ENCODE measurements around the gene AKT3.

Gene AKT3

GRCh38 chr1:243487036-243487648, 362.9 kb downstream of the AKT3 start:
- TF ChIP-seq CTCF (IDR thresholded peaks at IDR 0.05; ENCODE audit: low read depth, low read length) = no peak
- no peak for DNase-seq (ENCODE audit: extremely low read depth, low read depth)

GRCh38 chr1:243483952-243484351, 366.1 kb downstream of the AKT3 start:
- no peak for TF ChIP-seq CTCF (IDR thresholded peaks at IDR 0.05; ENCODE audit: low read depth, low read length)
- DNase-seq (ENCODE audit: extremely low read depth, low read depth) = no peak

- no peak for DNase-seq (ENCODE audit: extremely low read depth, low read depth)
Observed at GRCh38 chr1:243483071-243483771, 366.8 kb downstream of the AKT3 start.

GRCh38 chr1:243482141-243483022, 367.7 kb downstream of the AKT3 start:
- no peak for TF ChIP-seq CTCF (IDR thresholded peaks at IDR 0.05; ENCODE audit: low read depth, low read length)
- no peak for DNase-seq (ENCODE audit: extremely low read depth, low read depth)

More at GRCh38 chr1:243483071-243483771, 366.8 kb downstream of the AKT3 start:
- peak; percentile 1; the same call in 1 of the 2 replicates for TF ChIP-seq CTCF (IDR thresholded peaks at IDR 0.05; ENCODE audit: low read depth, low read length)

GRCh38 chr1:243481101-243481500, 368.9 kb downstream of the AKT3 start:
- no peak for DNase-seq (ENCODE audit: extremely low read depth, low read depth)
- no peak for TF ChIP-seq CTCF (IDR thresholded peaks at IDR 0.05; ENCODE audit: low read depth, low read length)

GRCh38 chr1:243477731-243478290, 372.2 kb downstream of the AKT3 start:
- no peak for TF ChIP-seq CTCF (IDR thresholded peaks at IDR 0.05; ENCODE audit: low read depth, low read length)
- DNase-seq (ENCODE audit: extremely low read depth, low read depth) = no peak
